HEK293T (cell line): ENCODE results near the gene TMEM263.

Experiments used
- HDGF ChIP-seq: fragments of 450-650 bp; IDR thresholded peaks from 2 replicates; pipeline ENCODE4 v1.6.1; 2017; ENCODE audit warnings: antibody characterized with exemption, borderline replicate concordance
- SP1 ChIP-seq: fragments of 450-650 bp; IDR thresholded peaks from 2 replicates; pipeline ENCODE4 v1.6.1; 2017
- SUZ12 ChIP-seq: fragments of 450-650 bp; IDR thresholded peaks from 2 replicates; pipeline ENCODE4 v1.6.1; 2016; ENCODE audit warnings: mild to moderate bottlenecking
- ZNF384 ChIP-seq: fragments of 450-650 bp; IDR thresholded peaks from 2 replicates; pipeline ENCODE4 v1.6.1; 2016

GRCh38 chr12:106913456-106913855, 42.3 kb upstream of the TMEM263 start:
- TF ChIP-seq SUZ12 (no peak), SP1 (no peak), HDGF (no peak), ZNF384 (no peak)
